NT2/D1 (cell line): Measurements from ENCODE around the gene MARS1.

Source experiments
- YY1 ChIP-seq: IDR thresholded peaks from 2 replicates; pipeline ENCODE4 v1.6.1; 2011; ENCODE audit not compliant: insufficient read length, insufficient read depth
- ZNF274 ChIP-seq: IDR thresholded peaks from 2 replicates; pipeline ENCODE4 v1.6.1; 2011; ENCODE audit warnings: mild to moderate bottlenecking, low read depth, low read length

- TF ChIP-seq YY1 (no peak), ZNF274 (no peak)
Observed at GRCh38 chr12:57534250-57534649, 46.4 kb downstream of the MARS1 start.
